GM18870 (cell line): ENCODE data around the gene MSANTD1.

ENCODE experiments used
- ATAC-seq: cut with Tn5 transposase; IDR thresholded peaks from one replicate; pipeline ENCODE4 v1.9.1; 2021; ENCODE audit warnings: moderate library complexity; ENCODE audit not compliant: unreplicated experiment

The MSANTD1 gene

GRCh38 chr4:3215733-3216132, 33.2 kb upstream of the MSANTD1 start:
- ATAC-seq = no peak

- ATAC-seq = no peak
Measured at GRCh38 chr4:3217266-3217665, 31.7 kb upstream of the MSANTD1 start.

GRCh38 chr4:3217771-3218170, 31.2 kb upstream of the MSANTD1 start:
- ATAC-seq = no peak

GRCh38 chr4:3218824-3219760, 29.9 kb upstream of the MSANTD1 start:
- no peak for ATAC-seq

GRCh38 chr4:3219761-3220475, 29.0 kb upstream of the MSANTD1 start:
- no peak for ATAC-seq

GRCh38 chr4:3220476-3221183, 28.3 kb upstream of the MSANTD1 start:
- no peak for ATAC-seq

- no peak for ATAC-seq
Measured at GRCh38 chr4:3221184-3221494, 27.8 kb upstream of the MSANTD1 start.

- ATAC-seq = no peak
Measured at GRCh38 chr4:3221996-3222395, 27.0 kb upstream of the MSANTD1 start.

- no peak for ATAC-seq
Measured at GRCh38 chr4:3223346-3223745, 25.6 kb upstream of the MSANTD1 start.

GRCh38 chr4:3223956-3224748, 24.8 kb upstream of the MSANTD1 start:
- no peak for ATAC-seq

- ATAC-seq = no peak
Measured at GRCh38 chr4:3225071-3225850, 23.7 kb upstream of the MSANTD1 start.

GRCh38 chr4:3225936-3226335, 23.0 kb upstream of the MSANTD1 start:
- ATAC-seq = no peak

GRCh38 chr4:3226467-3226866, 22.5 kb upstream of the MSANTD1 start:
- no peak for ATAC-seq

- no peak for ATAC-seq
Measured at GRCh38 chr4:3226944-3227343, 22.0 kb upstream of the MSANTD1 start.

- no peak for ATAC-seq
Measured at GRCh38 chr4:3227878-3228675, 20.9 kb upstream of the MSANTD1 start.

- ATAC-seq = no peak
Measured at GRCh38 chr4:3228881-3229280, 20.1 kb upstream of the MSANTD1 start.

- no peak for ATAC-seq
Measured at GRCh38 chr4:3229328-3229727, 19.6 kb upstream of the MSANTD1 start.

- no peak for ATAC-seq
Measured at GRCh38 chr4:3229964-3230363, 19.0 kb upstream of the MSANTD1 start.

- no peak for ATAC-seq
Measured at GRCh38 chr4:3231471-3231870, 17.5 kb upstream of the MSANTD1 start.
